ENCODE results near the gene TLCD3A.

DNA sequence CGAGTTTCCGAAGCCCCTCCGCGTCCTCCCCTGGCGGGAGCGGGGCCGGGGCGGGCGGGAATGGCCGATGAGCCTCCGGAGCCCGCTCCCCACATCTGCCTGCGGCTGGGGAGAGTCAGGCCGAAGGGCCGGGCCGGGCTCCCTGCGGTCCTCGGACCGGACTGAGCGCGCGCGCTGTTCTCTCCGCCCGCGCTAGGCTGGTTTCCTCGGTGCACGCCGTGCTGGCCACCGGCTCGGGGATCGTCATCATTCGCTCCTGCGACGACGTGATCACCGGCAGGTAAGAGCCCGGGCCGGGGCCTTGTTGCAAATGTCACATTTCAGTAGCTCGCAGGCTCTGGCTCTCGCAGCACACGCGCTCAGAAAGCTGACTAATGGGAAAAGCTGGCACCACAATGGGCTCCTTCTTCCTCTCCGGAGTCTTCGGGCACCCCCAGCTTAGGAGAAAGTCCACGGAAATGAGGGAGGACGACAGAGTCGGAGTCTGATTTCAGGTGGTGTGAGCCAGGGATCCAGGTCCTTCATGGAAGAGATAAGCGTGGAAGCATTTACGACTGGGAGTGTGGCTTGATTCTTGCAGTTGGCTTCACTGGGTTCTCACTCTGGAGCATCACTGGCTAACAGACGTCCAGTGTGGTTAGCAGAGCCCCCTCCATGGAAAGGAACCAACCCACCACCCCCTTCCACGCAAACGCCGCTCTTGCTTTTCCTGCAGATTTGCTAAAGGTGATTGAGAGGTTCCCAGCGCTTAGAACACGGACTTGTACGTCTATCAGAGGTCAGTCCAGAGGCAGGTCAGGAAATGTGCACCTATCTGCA is 715 bp downstream of the TLCD3A start:
- TF ChIP-seq, protein P1, sequence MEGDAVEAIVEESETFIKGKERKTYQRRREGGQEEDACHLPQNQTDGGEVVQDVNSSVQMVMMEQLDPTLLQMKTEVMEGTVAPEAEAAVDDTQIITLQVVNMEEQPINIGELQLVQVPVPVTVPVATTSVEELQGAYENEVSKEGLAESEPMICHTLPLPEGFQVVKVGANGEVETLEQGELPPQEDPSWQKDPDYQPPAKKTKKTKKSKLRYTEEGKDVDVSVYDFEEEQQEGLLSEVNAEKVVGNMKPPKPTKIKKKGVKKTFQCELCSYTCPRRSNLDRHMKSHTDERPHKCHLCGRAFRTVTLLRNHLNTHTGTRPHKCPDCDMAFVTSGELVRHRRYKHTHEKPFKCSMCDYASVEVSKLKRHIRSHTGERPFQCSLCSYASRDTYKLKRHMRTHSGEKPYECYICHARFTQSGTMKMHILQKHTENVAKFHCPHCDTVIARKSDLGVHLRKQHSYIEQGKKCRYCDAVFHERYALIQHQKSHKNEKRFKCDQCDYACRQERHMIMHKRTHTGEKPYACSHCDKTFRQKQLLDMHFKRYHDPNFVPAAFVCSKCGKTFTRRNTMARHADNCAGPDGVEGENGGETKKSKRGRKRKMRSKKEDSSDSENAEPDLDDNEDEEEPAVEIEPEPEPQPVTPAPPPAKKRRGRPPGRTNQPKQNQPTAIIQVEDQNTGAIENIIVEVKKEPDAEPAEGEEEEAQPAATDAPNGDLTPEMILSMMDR (IDR thresholded peaks at IDR 0.05; ENCODE audit: poor library complexity) = no peak
- no peak for TF ChIP-seq EZH2phosphoT487 (IDR thresholded peaks at IDR 0.05; ENCODE audit: low read depth, severe bottlenecking, unreplicated experiment)
- no peak for TF ChIP-seq EZH2 (IDR thresholded peaks at IDR 0.05; ENCODE audit: borderline replicate concordance)

All from hepatocyte (in vitro differentiated cells).